Activated effector memory CD4-positive, alpha-beta T cell treated with Interleukin-2 at 50 U/mL for 16 hours (primary cell): ENCODE data around the gene HEG1.

ENCODE experiments used
- DNase-seq: peaks from one replicate; pipeline ENCODE4 v3.0.0-alpha.2; 2020

The HEG1 gene

GRCh38 chr3:125068265-125068664, 12.5 kb upstream of the HEG1 start:
- no peak for DNase-seq

GRCh38 chr3:125067225-125067624, 11.4 kb upstream of the HEG1 start:
- DNase-seq = no peak

- no peak for DNase-seq
Observed at GRCh38 chr3:125062904-125063618, 7.3 kb upstream of the HEG1 start.

GRCh38 chr3:125061646-125062045, 5.8 kb upstream of the HEG1 start:
- DNase-seq = no peak

GRCh38 chr3:125061170-125061569, 5.4 kb upstream of the HEG1 start:
- no peak for DNase-seq

- DNase-seq = no peak
Observed at GRCh38 chr3:125059488-125060245, 3.9 kb upstream of the HEG1 start.

- no peak for DNase-seq
Observed at GRCh38 chr3:125058959-125059358, 3.2 kb upstream of the HEG1 start.

GRCh38 chr3:125058529-125058928, 2.7 kb upstream of the HEG1 start:
- no peak for DNase-seq

GRCh38 chr3:125057186-125057850, 1.5 kb upstream of the HEG1 start:
- no peak for DNase-seq

GRCh38 chr3:125055331-125055912, 375 bp downstream of the HEG1 start:
- no peak for DNase-seq

- peak; percentile 12 for DNase-seq
Observed at GRCh38 chr3:125054449-125055329, 1.1 kb downstream of the HEG1 start.

- DNase-seq = no peak
Observed at GRCh38 chr3:125054062-125054448, 1.7 kb downstream of the HEG1 start.

GRCh38 chr3:125053304-125053699, 2.5 kb downstream of the HEG1 start:
- DNase-seq = no peak

GRCh38 chr3:125052624-125053303, 3.0 kb downstream of the HEG1 start:
- DNase-seq = no peak

GRCh38 chr3:125051715-125052581, 3.8 kb downstream of the HEG1 start:
- peak; percentile 54 for DNase-seq

- DNase-seq = no peak
Observed at GRCh38 chr3:125051205-125051604, 4.6 kb downstream of the HEG1 start.

GRCh38 chr3:125050488-125051090, 5.2 kb downstream of the HEG1 start:
- DNase-seq = no peak

GRCh38 chr3:125048282-125048681, 7.5 kb downstream of the HEG1 start:
- no peak for DNase-seq

GRCh38 chr3:125045965-125046364, 9.8 kb downstream of the HEG1 start:
- no peak for DNase-seq

- DNase-seq = no peak
Observed at GRCh38 chr3:125045194-125045593, 10.6 kb downstream of the HEG1 start.
